ENCODE measurements around the gene CSHL1. TPM values are rescaled to one million over a fixed set of nuclear protein-coding genes. Genes with fewer than 3 reads are reported as not detected.
A peak's percentile ranks its signal among the peaks of the same experiment; 100 is the strongest.

CSHL1 gene
- total and polyA plus RNA-seq, 7 donors, result not detected

GRCh38 chr17:63947711-63948330 lies 36.8 kb upstream of the CSHL1 start:
- 82 to 83% methylated on average over 18 of the region's 18 CpGs for WGBS, 2 donors

DNA sequence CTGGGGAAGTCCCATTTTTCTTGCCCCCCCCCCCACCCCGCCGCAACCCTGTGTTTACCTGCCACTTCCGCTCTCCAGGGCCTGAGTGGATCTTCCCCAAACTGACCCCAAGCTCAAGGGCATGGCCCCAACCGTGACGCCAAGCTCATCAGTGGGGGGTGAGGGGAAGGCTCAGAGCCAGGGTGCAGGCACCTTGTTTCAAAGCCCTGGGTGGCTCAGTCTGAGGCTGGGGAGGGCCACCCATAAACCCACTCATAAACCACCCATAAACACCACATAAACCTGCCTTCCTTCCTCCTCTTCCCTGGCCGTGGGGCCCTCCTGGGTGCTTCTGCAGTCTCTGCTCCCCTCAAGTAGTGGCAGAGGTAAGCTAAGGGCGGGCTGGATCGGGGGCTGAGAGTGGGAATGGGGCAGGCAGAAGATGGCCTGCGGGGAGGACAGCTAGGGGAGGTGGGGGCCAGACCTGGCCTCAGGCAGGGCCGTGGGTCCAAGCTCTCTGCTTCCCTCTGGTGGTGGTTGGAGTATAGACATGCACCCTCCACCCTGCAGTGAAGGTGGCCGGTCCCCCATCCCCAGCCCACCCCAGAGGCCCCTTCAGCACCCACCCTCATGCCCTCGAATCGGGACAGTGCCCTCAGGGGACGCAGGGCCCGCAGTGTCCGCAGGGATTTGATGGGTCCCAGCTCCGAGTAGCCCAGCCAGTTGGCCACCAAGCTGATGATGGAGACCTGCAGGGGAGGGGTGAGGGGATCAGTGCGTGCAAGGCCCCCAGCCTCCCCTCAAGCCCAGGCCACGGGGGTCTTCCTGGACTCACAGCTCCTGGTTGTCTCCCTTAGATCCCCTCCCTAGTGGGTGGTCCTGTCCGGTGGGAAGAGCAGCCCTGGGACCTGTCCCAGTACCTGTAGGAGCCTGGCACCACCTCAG lies 35.6 kb upstream of the CSHL1 start:
- TF ChIP-seq CTCF (IDR thresholded peaks at IDR 0.05) (peak in 3 of 4 experiments; percentile 46 to 81 (median 57)), EP300 (IDR thresholded peaks at IDR 0.05) (no peak)
- H3K9me3 ChIP-seq, result no peaks in the 10 kb centered on the region
- 17 to 30% methylated on average over 20 of the region's 20 CpGs for WGBS, 2 donors
- no peak overlapping the region for H3K4me3 ChIP-seq
- no peaks in the 10 kb centered on the region for H3K4me1 ChIP-seq
- no peak for DNase-seq
- H3K36me3 ChIP-seq, result no peaks in the 10 kb centered on the region
- H3K27ac ChIP-seq, result no peak overlapping the region
- intact Hi-C loops (cut with DNase I), result no loop called here
- no peaks in the 10 kb centered on the region for H3K27me3 ChIP-seq

More at GRCh38 chr17:63947711-63948330, 36.8 kb upstream of the CSHL1 start:
- DNase-seq, result no peak
- no peak for TF ChIP-seq POLR2A (IDR thresholded peaks at IDR 0.05)
- no peak for TF ChIP-seq POLR2AphosphoS5 (IDR thresholded peaks at IDR 0.05)
- no peak for TF ChIP-seq EP300 (IDR thresholded peaks at IDR 0.05)
- no peak for TF ChIP-seq CTCF (IDR thresholded peaks at IDR 0.05)
- Histone ChIP-seq H3K36me3 (no peaks in the 10 kb centered on the region), H3K27ac (no peak overlapping the region), H3K27me3 (no peaks in the 10 kb centered on the region), H3K4me3 (no peak overlapping the region), H3K9me3 (no peaks in the 10 kb centered on the region), H3K4me1 (no peaks in the 10 kb centered on the region)
- intact Hi-C loops (cut with DNase I), result no loop called here

DNA sequence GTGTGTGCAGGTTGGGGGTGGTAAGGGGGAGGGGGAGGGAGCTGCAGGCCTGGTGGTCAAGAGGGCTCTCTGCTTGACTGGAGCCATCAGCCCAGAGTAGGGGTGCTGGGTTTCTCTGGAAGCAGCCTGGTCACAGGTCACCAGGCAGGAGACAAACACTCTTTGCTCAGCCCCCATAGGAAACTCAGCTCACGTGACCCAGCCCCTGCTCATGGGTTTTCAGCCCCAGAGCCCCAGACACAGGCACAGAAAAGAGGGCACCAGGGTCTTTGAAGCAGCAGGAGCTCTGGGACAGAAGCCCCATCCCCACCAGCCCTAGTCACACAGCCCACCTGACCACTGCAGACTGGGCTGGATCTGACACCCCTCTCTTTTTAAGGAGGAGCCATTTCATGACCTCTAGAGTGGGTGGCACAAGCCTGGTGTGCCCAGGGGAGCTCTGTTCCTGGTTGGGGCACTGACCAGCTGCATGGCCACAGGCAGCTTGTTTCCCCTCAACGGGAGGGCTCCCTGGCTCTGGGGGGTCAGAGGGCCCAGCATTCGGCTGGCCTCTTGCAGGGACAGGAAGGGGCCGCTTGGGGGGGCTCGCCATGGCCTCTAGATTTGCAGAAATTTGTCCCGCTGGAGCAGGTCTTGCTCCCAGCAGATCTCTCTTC lies 34.9 kb upstream of the CSHL1 start:
- no peak overlapping the region for H3K4me3 ChIP-seq
- DNase-seq, result no peak
- no peaks in the 10 kb centered on the region for H3K27me3 ChIP-seq
- intact Hi-C loops (cut with DNase I), result no loop called here
- H3K9me3 ChIP-seq, result no peaks in the 10 kb centered on the region
- no peaks in the 10 kb centered on the region for H3K36me3 ChIP-seq
- H3K27ac ChIP-seq, result no peak overlapping the region
- 53 to 73% methylated on average over 6 of the region's 6 CpGs for WGBS, 2 donors
- TF ChIP-seq CTCF (IDR thresholded peaks at IDR 0.05), result no peak
- TF ChIP-seq EP300 (IDR thresholded peaks at IDR 0.05), result no peak
- TF ChIP-seq POLR2A (IDR thresholded peaks at IDR 0.05), result no peak
- TF ChIP-seq POLR2AphosphoS5 (IDR thresholded peaks at IDR 0.05), result no peak
- H3K4me1 ChIP-seq, result no peaks in the 10 kb centered on the region

DNA sequence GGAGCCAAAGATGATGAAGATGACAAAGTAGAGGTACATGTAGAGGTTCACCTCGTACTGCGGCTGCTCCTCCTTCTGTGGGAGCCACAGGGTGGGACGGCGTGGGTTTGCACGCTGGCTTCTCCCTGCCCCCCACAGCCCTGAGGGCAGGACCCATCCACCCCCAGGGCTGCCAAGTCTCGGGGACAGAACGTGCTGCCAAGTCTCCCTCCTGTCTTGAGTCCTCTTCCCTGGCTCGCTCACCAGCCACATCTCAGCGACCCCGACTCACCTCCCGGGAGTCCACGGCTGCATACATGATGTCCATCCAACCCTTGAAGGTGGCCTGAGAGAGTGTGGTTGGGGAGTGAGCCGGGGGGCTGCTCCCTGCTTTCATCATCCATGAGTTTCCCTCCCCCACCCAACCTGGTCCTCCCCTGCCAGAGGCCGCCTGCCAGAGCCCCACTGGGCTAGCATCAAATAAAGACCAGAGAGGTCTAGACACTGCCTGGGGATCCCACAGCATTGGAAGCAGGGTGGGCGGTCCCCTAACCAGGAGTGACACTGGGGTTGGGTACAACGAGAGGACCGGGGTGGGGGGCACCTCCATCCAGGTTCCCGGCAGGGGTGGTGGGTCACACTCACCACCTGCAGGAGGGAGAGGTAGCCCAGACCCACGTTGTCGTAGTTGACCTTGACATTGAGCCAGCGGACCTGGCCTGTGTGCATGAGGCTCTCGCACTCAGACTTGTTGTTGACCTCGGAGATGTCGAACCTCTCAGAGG lies 33.9 kb upstream of the CSHL1 start:
- Histone ChIP-seq H3K4me3 (no peak overlapping the region), H3K27ac (no peak overlapping the region), H3K4me1 (no peaks in the 10 kb centered on the region), H3K27me3 (no peaks in the 10 kb centered on the region), H3K36me3 (no peaks in the 10 kb centered on the region), H3K9me3 (no peaks in the 10 kb centered on the region)
- TF ChIP-seq CTCF (IDR thresholded peaks at IDR 0.05) (no peak), EP300 (IDR thresholded peaks at IDR 0.05) (no peak), POLR2AphosphoS5 (IDR thresholded peaks at IDR 0.05) (no peak), POLR2A (IDR thresholded peaks at IDR 0.05) (no peak)
- intact Hi-C loops (cut with DNase I), result no loop called here
- DNase-seq, result no peak
- 87 to 91% methylated on average over 24 of the region's 24 CpGs for WGBS, 2 donors

All from sigmoid colon (tissue), 7 donors.